Activated naive CD4-positive, alpha-beta T cell treated with anti-CD3 and anti-CD28 coated beads, Interleukin-2, amount 50 U/mL, for 24 hours (primary cell): ENCODE data around the gene HCAR1.
"Not testable (repeated sequence)": the region's sequence is repeated elsewhere in the genome, so short reads cannot be mapped to it uniquely, and the experiment has no call there.

Experiments used
- H3K27ac Mint-ChIP-seq: one replicate; pipeline ENCODE4 v1.8.0; 2021; ENCODE audit warnings: mild to moderate bottlenecking, mixed read lengths
- H3K27me3 Mint-ChIP-seq: one replicate; pipeline ENCODE4 v1.8.0; 2021; ENCODE audit warnings: mixed read lengths
- H3K36me3 Mint-ChIP-seq: one replicate; pipeline ENCODE4 v1.8.0; 2021; ENCODE audit warnings: mixed read lengths
- H3K4me1 Mint-ChIP-seq: one replicate; pipeline ENCODE4 v1.8.0; 2021; ENCODE audit warnings: mixed read lengths
- H3K4me3 Mint-ChIP-seq: one replicate; pipeline ENCODE4 v1.8.0; 2021; ENCODE audit warnings: mild to moderate bottlenecking, mixed read lengths
- H3K9me3 Mint-ChIP-seq: one replicate; pipeline ENCODE4 v1.8.0; 2021; ENCODE audit warnings: mixed read lengths

Gene HCAR1

DNA sequence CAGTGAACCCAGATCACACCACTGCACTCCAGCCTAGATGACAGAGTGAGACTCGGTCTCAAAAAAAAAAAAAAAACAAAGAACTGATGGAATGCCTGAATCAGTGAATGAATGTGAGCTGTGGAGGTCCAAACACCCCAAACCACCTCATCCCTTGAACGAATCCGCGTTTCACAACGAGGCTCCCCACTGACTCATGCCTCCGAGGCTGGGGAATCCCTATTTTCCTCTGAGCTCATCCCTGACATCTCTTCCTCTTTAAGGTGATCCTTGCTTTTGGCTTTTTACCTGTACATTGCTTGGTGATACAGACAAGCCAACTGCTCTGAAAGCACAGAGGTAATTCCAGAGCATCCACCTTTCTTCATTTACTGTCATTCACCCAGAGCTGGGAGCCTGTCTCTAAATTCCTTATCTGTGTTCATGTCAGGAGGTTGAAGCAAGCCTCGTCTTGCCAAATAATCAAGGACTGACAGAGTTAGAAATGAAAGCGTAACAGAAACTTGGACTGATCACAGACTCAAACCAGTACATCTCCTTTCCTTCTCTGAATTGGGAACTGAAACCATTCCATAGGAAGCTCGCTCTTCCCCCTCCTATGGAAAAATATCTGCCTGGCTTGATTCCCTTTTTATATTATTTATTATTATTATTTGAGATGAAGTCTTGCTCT lies 30.5 kb downstream of the HCAR1 start:
- H3K4me3 Mint-ChIP-seq, H3K27ac Mint-ChIP-seq, H3K36me3 Mint-ChIP-seq, H3K9me3 Mint-ChIP-seq, H3K27me3 Mint-ChIP-seq: not testable (repeated sequence)
- H3K4me1 Mint-ChIP-seq, result peaks cover 11% of the 10 kb centered on the region

- H3K27ac Mint-ChIP-seq, H3K36me3 Mint-ChIP-seq, H3K9me3 Mint-ChIP-seq, H3K27me3 Mint-ChIP-seq, H3K4me3 Mint-ChIP-seq: not testable (repeated sequence)
- peaks cover 11% of the 10 kb centered on the region for H3K4me1 Mint-ChIP-seq
Observed at GRCh38 chr12:122696922-122697321, 33.7 kb downstream of the HCAR1 start.

GRCh38 chr12:122691566-122691965 lies 39.1 kb downstream of the HCAR1 start:
- Mint-ChIP-seq H3K27ac (no peak overlapping the region), H3K4me1 (no peaks in the 10 kb centered on the region), H3K4me3 (no peak overlapping the region), H3K27me3 (no peaks in the 10 kb centered on the region), H3K36me3 (no peaks in the 10 kb centered on the region), H3K9me3 (no peaks in the 10 kb centered on the region)

DNA sequence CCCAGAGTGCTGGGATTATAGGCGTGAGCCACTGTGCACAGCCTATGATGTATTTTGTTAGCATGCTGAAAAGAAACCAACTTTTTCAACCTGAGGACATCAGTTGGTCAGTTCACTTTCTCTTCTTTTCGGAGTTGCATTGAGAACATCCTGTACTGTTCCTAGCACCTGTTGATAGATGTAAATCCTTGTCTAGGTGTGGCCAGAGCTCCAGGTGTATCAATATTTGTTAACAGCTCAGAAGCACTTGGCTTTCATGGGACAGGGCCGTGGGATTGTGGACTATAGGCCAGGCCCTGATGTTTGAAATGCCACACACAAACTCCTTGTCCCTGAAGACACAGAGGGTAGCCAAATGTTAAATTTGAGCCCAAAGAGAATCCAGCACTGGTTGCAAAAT lies 42.4 kb downstream of the HCAR1 start:
- H3K9me3 Mint-ChIP-seq, result no peaks in the 10 kb centered on the region
- no peak overlapping the region for H3K4me3 Mint-ChIP-seq
- H3K27ac Mint-ChIP-seq, result no peak overlapping the region
- no peaks in the 10 kb centered on the region for H3K4me1 Mint-ChIP-seq
- no peaks in the 10 kb centered on the region for H3K27me3 Mint-ChIP-seq
- no peaks in the 10 kb centered on the region for H3K36me3 Mint-ChIP-seq

DNA sequence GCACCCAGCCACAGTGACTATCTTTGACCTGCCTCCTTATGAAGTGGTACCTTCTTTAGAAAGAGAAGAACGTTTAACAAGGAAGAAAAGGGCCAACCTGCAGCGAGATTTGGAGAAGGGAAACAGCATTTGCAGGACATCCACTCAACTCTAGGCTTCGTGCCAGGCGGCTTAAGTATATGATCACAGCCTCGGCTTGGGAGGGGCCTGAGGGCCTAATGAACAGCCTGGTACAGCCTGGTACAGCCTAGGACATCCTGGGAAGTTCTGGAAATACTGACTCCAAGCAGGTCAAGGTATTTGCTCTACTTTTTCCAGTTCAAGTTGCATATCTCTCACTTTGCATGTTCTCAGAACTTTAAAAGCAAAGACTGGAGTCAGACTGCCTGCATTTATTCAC lies 43.6 kb downstream of the HCAR1 start:
- no peaks in the 10 kb centered on the region for H3K9me3 Mint-ChIP-seq

GRCh38 chr12:122686538-122686937 lies 44.1 kb downstream of the HCAR1 start:
- no peaks in the 10 kb centered on the region for H3K9me3 Mint-ChIP-seq
- H3K27me3 Mint-ChIP-seq, result no peaks in the 10 kb centered on the region
- H3K4me1 Mint-ChIP-seq, result no peaks in the 10 kb centered on the region
- no peaks in the 10 kb centered on the region for H3K36me3 Mint-ChIP-seq
- no peak overlapping the region for H3K4me3 Mint-ChIP-seq
- H3K27ac Mint-ChIP-seq, result no peak overlapping the region

More for the DNA sequence above, 43.6 kb downstream of the HCAR1 start:
- H3K4me3 Mint-ChIP-seq, result no peak overlapping the region
- no peaks in the 10 kb centered on the region for H3K36me3 Mint-ChIP-seq
- no peaks in the 10 kb centered on the region for H3K4me1 Mint-ChIP-seq
- H3K27me3 Mint-ChIP-seq, result no peaks in the 10 kb centered on the region
- H3K27ac Mint-ChIP-seq, result no peak overlapping the region

- no peak overlapping the region for H3K27ac Mint-ChIP-seq
Observed at GRCh38 chr12:122684297-122684813, 46.3 kb downstream of the HCAR1 start.

GRCh38 chr12:122681814-122682213 lies 48.8 kb downstream of the HCAR1 start:
- no peaks in the 10 kb centered on the region for H3K9me3 Mint-ChIP-seq
- H3K4me3 Mint-ChIP-seq, result no peak overlapping the region
- H3K27ac Mint-ChIP-seq, result no peak overlapping the region

More at GRCh38 chr12:122684297-122684813, 46.3 kb downstream of the HCAR1 start:
- no peaks in the 10 kb centered on the region for H3K4me1 Mint-ChIP-seq
- no peak overlapping the region for H3K4me3 Mint-ChIP-seq
- no peaks in the 10 kb centered on the region for H3K9me3 Mint-ChIP-seq
- H3K27me3 Mint-ChIP-seq, result no peaks in the 10 kb centered on the region
- H3K36me3 Mint-ChIP-seq, result no peaks in the 10 kb centered on the region

GRCh38 chr12:122680989-122681388 lies 49.7 kb downstream of the HCAR1 start:
- H3K4me1 Mint-ChIP-seq, H3K27me3 Mint-ChIP-seq, H3K36me3 Mint-ChIP-seq: not testable (repeated sequence)

More at GRCh38 chr12:122681814-122682213, 48.8 kb downstream of the HCAR1 start:
- Mint-ChIP-seq H3K27me3 (no peaks in the 10 kb centered on the region), H3K36me3 (no peaks in the 10 kb centered on the region), H3K4me1 (no peaks in the 10 kb centered on the region)

DNA sequence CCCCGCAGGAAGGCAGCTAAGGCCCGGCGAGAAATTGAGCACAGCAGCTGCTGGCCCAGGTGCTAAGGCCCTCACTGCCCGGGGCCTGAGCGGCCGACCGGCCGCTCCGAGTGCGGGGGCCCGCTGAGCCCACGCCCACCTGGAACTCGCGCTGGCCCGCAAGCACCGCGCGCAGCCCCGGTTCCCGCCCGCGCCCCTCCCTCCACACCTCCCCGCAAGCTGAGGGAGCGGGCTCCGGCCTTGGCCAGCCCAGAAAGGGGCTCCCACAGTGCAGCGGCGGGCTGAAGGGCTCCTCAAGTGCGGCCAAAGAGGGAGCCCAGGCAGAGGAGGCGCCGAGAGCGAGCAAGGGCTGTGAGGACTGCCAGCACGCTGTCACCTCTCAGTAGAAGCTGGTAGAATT lies 53.9 kb downstream of the HCAR1 start:
- not testable (repeated sequence) for H3K36me3 Mint-ChIP-seq, H3K4me1 Mint-ChIP-seq, H3K27ac Mint-ChIP-seq, H3K27me3 Mint-ChIP-seq, H3K9me3 Mint-ChIP-seq, H3K4me3 Mint-ChIP-seq

More at GRCh38 chr12:122680989-122681388, 49.7 kb downstream of the HCAR1 start:
- H3K27ac Mint-ChIP-seq, H3K4me3 Mint-ChIP-seq, H3K9me3 Mint-ChIP-seq: not testable (repeated sequence)
